Breast epithelium (tissue), 4 donors: ENCODE results near the gene NSUN3. TPM values are rescaled to one million over a fixed set of nuclear protein-coding genes. Genes with fewer than 3 reads are reported as not detected.

Experiments used
- DNase-seq, 2 donors: peaks; one replicate each; pipeline ENCODE4 v3.0.0-alpha.2; 2019; ENCODE audit warnings: low spot score in 2 of 2
- H3K27ac ChIP-seq, 2 donors: fragments of 200-600 bp; sonication (generic) in 1 of 2; one replicate each; pipeline ENCODE4 v1.5.1; 2016 to 2019; ENCODE audit warnings: mild to moderate bottlenecking in 1 of 2
- H3K27me3 ChIP-seq, 2 donors: fragments of 200-600 bp; sonication (generic) in 1 of 2; one replicate each; pipeline versions ENCODE4 v1.5.1 to v1.6.0; 2017 to 2019; ENCODE audit warnings: control low read depth in 1 of 2, mild to moderate bottlenecking in 1 of 2
- H3K36me3 ChIP-seq: fragments of 200-600 bp; one replicate; pipeline ENCODE4 v1.5.1; 2019
- H3K4me1 ChIP-seq, 2 donors: fragments of 200-600 bp; sonication (generic); one replicate each; pipeline ENCODE4 v1.5.1; 2016 to 2019; ENCODE audit warnings: control low read depth in 1 of 2
- H3K4me3 ChIP-seq, 3 donors: fragments of 200-600 bp; sonication (generic); 1 replicate in 2 of 3; 2 replicates in 1 of 3; pipeline ENCODE4 v1.5.1; 2016 to 2019; ENCODE audit warnings: mild to moderate bottlenecking in 3 of 3, moderate library complexity in 2 of 3
- H3K9me3 ChIP-seq, 2 donors: fragments of 200-600 bp; sonication (generic) in 1 of 2; one replicate each; pipeline ENCODE4 v1.5.1; 2016 to 2019; ENCODE audit warnings: control low read depth in 1 of 2
- POLR2A ChIP-seq: fragments of 450-650 bp; IDR thresholded peaks from one replicate; pipeline ENCODE4 v1.6.1; 2016; ENCODE audit warnings: antibody characterized with exemption, mild to moderate bottlenecking, moderate library complexity
- POLR2AphosphoS5 ChIP-seq, 3 donors: sonication (generic); formaldehyde crosslinking; IDR thresholded peaks; one replicate each; pipeline ENCODE4 v1.6.1; 2017; ENCODE audit warnings: antibody characterized with exemption in 3 of 3
- intact Hi-C: fragments of 100-400 bp; cut with DNase I; formaldehyde crosslinking; loops from one replicate; pipeline ENCODE4 v1.15.1; 2023; ENCODE audit warnings: low total_unique reads
- total RNA-seq, 3 donors: library from RNA; depleted of rRNA; stranded (reverse); fragments of >200 nt; gene quantifications; one replicate each; pipeline ENCODE4 v1.1.0, GENCODE V29; 2016
- TF ChIP-seq, protein P1 (sequence below), 3 donors: fragments of 450-650 bp; IDR thresholded peaks; one replicate each; pipeline ENCODE4 v1.5.1; 2016 to 2017; ENCODE audit warnings: antibody characterized with exemption in 3 of 3, mild to moderate bottlenecking in 3 of 3, moderate library complexity in 3 of 3

NSUN3 gene
- total RNA-seq, 3 donors from 2014 or later, result 7.4 to 21.4 (median 14.1) TPM

- no peaks in the 10 kb centered on the region for H3K4me1 ChIP-seq
- no peak overlapping the region for H3K4me3 ChIP-seq
- H3K36me3 ChIP-seq, result no peaks in the 10 kb centered on the region
- H3K27ac ChIP-seq, result no peak overlapping the region
- DNase-seq, result no peak
- no peaks in the 10 kb centered on the region for H3K27me3 ChIP-seq
- intact Hi-C loops, result no loop called here
- H3K9me3 ChIP-seq, result no peaks in the 10 kb centered on the region
- no peak for TF ChIP-seq POLR2A
- no peak for TF ChIP-seq POLR2AphosphoS5 (IDR thresholded peaks at IDR 0.05)
- TF ChIP-seq, protein P1, sequence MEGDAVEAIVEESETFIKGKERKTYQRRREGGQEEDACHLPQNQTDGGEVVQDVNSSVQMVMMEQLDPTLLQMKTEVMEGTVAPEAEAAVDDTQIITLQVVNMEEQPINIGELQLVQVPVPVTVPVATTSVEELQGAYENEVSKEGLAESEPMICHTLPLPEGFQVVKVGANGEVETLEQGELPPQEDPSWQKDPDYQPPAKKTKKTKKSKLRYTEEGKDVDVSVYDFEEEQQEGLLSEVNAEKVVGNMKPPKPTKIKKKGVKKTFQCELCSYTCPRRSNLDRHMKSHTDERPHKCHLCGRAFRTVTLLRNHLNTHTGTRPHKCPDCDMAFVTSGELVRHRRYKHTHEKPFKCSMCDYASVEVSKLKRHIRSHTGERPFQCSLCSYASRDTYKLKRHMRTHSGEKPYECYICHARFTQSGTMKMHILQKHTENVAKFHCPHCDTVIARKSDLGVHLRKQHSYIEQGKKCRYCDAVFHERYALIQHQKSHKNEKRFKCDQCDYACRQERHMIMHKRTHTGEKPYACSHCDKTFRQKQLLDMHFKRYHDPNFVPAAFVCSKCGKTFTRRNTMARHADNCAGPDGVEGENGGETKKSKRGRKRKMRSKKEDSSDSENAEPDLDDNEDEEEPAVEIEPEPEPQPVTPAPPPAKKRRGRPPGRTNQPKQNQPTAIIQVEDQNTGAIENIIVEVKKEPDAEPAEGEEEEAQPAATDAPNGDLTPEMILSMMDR (IDR thresholded peaks at IDR 0.05), result no peak
Measured at GRCh38 chr3:94159062-94159828, 96.4 kb downstream of the NSUN3 start.

DNA sequence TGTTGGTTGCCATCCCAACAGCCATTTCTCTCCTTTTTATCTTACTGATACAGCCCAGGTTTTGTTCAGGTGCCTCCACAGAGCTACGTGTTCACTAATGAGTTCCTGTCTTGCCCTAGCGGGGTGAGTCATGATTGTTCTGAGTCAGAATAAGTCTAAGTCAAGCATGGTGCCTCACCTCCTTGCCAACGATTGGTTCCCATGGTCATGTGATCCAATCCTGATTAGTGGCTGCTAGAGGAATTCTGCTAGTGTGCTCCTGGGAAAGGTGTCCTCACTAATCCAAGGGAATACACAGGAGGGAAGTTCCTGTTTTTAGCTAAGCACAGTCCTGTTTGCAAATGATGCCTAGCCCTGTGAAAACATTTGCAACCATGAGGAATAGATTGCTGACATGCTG lies 99.8 kb downstream of the NSUN3 start:
- intact Hi-C loops, result no loop called here
- H3K4me1 ChIP-seq, result no peaks in the 10 kb centered on the region
- H3K27ac ChIP-seq, result no peak overlapping the region
- H3K4me3 ChIP-seq, result no peak overlapping the region
- H3K27me3 ChIP-seq, result no peaks in the 10 kb centered on the region
- no peaks in the 10 kb centered on the region for H3K9me3 ChIP-seq
- TF ChIP-seq POLR2A, result no peak
- TF ChIP-seq, protein P1 (IDR thresholded peaks at IDR 0.05), result no peak
- TF ChIP-seq POLR2AphosphoS5 (IDR thresholded peaks at IDR 0.05), result no peak
- no peaks in the 10 kb centered on the region for H3K36me3 ChIP-seq
- no peak for DNase-seq

DNA sequence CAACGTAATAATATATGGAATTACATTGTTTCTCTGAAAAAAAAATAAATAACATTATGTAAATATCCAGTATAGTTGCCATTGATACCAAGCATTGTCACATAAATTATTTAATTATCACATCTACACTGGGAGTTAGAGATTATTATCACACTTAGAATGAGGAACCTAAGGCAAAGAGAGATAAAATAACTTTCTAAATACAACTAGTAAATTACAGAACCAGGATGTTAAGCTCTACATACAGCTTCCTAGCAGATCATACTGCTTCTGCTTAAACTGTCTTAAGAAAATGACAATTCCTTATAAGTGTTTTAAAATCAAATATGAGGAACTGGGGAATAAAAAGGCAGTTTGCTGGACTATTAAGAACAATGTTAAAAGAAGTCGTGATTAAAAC lies 104.5 kb downstream of the NSUN3 start:
- Histone ChIP-seq H3K27ac (no peak overlapping the region), H3K27me3 (no peaks in the 10 kb centered on the region), H3K9me3 (no peaks in the 10 kb centered on the region), H3K4me3 (no peak overlapping the region), H3K36me3 (no peaks in the 10 kb centered on the region), H3K4me1 (no peaks in the 10 kb centered on the region)
- no peak for TF ChIP-seq POLR2A
- TF ChIP-seq POLR2AphosphoS5 (IDR thresholded peaks at IDR 0.05), result no peak
- TF ChIP-seq, protein P1 (IDR thresholded peaks at IDR 0.05), result no peak
- no peak for DNase-seq
- intact Hi-C loops, result no loop called here

- DNase-seq, result no peak
- TF ChIP-seq POLR2AphosphoS5 (IDR thresholded peaks at IDR 0.05) (no peak), POLR2A (no peak)
- TF ChIP-seq, protein P1 (IDR thresholded peaks at IDR 0.05), result no peak
- H3K4me3 ChIP-seq, result no peak overlapping the region
- no peaks in the 10 kb centered on the region for H3K4me1 ChIP-seq
- H3K27me3 ChIP-seq, result no peaks in the 10 kb centered on the region
- no peaks in the 10 kb centered on the region for H3K36me3 ChIP-seq
- intact Hi-C loops, result no loop called here
- H3K9me3 ChIP-seq, result no peaks in the 10 kb centered on the region
- no peak overlapping the region for H3K27ac ChIP-seq
Measured at GRCh38 chr3:94167796-94168195, 104.9 kb downstream of the NSUN3 start.

- intact Hi-C loops, result no loop called here
- Histone ChIP-seq H3K27me3 (no peaks in the 10 kb centered on the region), H3K27ac (no peak overlapping the region), H3K4me1 (no peaks in the 10 kb centered on the region), H3K36me3 (no peaks in the 10 kb centered on the region), H3K4me3 (no peak overlapping the region), H3K9me3 (no peaks in the 10 kb centered on the region)
- no peak for TF ChIP-seq POLR2AphosphoS5 (IDR thresholded peaks at IDR 0.05)
- TF ChIP-seq POLR2A, result no peak
- TF ChIP-seq, protein P1 (IDR thresholded peaks at IDR 0.05), result no peak
- no peak for DNase-seq
Measured at GRCh38 chr3:94171954-94172353, 109.1 kb downstream of the NSUN3 start.
